H1 (cell line): Measurements from ENCODE around the gene KYNU. TPM values are rescaled to one million over a fixed set of nuclear protein-coding genes. Genes with fewer than 3 reads are reported as not detected.

Source experiments
- CTCF ChIA-PET: fragments of 300-600 bp; sonication (Branson Sonifier 250); formaldehyde crosslinking; loops from one replicate; lab custom pipeline; 2021; ENCODE audit not compliant: partially characterized antibody; lab: Charles Lee
- POLR2A ChIA-PET: fragments of 300-600 bp; sonication (Branson Sonifier 250); formaldehyde crosslinking; loops from one replicate; lab custom pipeline; 2021; ENCODE audit warnings: inconsistent platforms; ENCODE audit not compliant: partially characterized antibody; lab: Charles Lee
- DNase-seq, 2 experiments: peaks; one replicate each; pipeline versions ENCODE4 v3.0.0 to v3.0.0-alpha.2; 2010 to 2022; ENCODE audit warnings: low spot score in 2 of 2, low read depth in 1 of 2, mixed read lengths in 1 of 2
- FAIRE-seq: peaks from 2 replicates; lab custom pipeline; 2011; peaks lifted over from hg19 to GRCh38; lab: Jason Lieb, UNC
- H2AFZ ChIP-seq: 2 replicates; pipeline ENCODE4 v1.8.1; 2012; ENCODE audit warnings: low read length, inconsistent platforms
- H2AK5ac ChIP-seq: 2 replicates; pipeline ENCODE4 v1.6.1; 2013; ENCODE audit warnings: low read depth, low read length
- H2BK120ac ChIP-seq: replicated peaks from 2 replicates; pipeline ENCODE3; 2013; ENCODE audit warnings: low read depth, low read length, inconsistent platforms
- H2BK12ac ChIP-seq: 2 replicates; pipeline ENCODE4 v1.6.1; 2013; ENCODE audit warnings: low read depth, low read length
- H2BK15ac ChIP-seq: 2 replicates; pipeline ENCODE4 v1.6.1; 2013; ENCODE audit warnings: low read length
- H2BK20ac ChIP-seq: 2 replicates; pipeline ENCODE4 v1.6.1; 2013; ENCODE audit warnings: low read length
- H2BK5ac ChIP-seq: 2 replicates; pipeline ENCODE4 v1.6.1; 2013; ENCODE audit warnings: low read depth, low read length
- H3K14ac ChIP-seq: 2 replicates; pipeline ENCODE4 v1.6.1; 2013; ENCODE audit warnings: inconsistent platforms; ENCODE audit not compliant: insufficient read length
- H3K18ac ChIP-seq: 2 replicates; pipeline ENCODE4 v1.6.1; 2013; ENCODE audit warnings: low read length; ENCODE audit errors: extremely low read depth
- H3K23ac ChIP-seq: 2 replicates; pipeline ENCODE4 v1.6.1; 2013; ENCODE audit warnings: inconsistent platforms; ENCODE audit not compliant: insufficient read length
- H3K23me2 ChIP-seq: 2 replicates; pipeline ENCODE4 v1.6.1; 2013; ENCODE audit warnings: low read depth, low read length
- H3K27ac ChIP-seq: 2 replicates; pipeline ENCODE4 v1.6.1; 2011; ENCODE audit warnings: low read depth, low read length, inconsistent platforms
- H3K27me3 ChIP-seq, 4 experiments: replicated peaks in 1 of 4; 1 replicate in 1 of 4; 2 replicates in 3 of 4; pipeline versions ENCODE4 v1.6.1 to v1.8.1; 2011 to 2013; ENCODE audit warnings: low read length in 3 of 4, mild to moderate bottlenecking in 3 of 4, inconsistent platforms in 2 of 4, mixed read lengths in 2 of 4, moderate library complexity in 1 of 4; ENCODE audit not compliant: control insufficient read depth in 3 of 4, insufficient read depth in 3 of 4; ENCODE audit errors: extremely low read depth in 1 of 4
- H3K36me3 ChIP-seq, 4 experiments: 2 replicates each; pipeline versions ENCODE4 v1.6.1 to v1.8.1; 2011 to 2013; ENCODE audit warnings: mild to moderate bottlenecking in 4 of 4, low read length in 3 of 4, moderate library complexity in 2 of 4, control low read depth in 1 of 4, inconsistent platforms in 1 of 4; ENCODE audit not compliant: insufficient read depth in 4 of 4, control insufficient read depth in 2 of 4
- H3K4ac ChIP-seq: replicated peaks from 2 replicates; pipeline ENCODE3; 2013; ENCODE audit warnings: low read length, low read depth, mixed read lengths, inconsistent platforms; ENCODE audit not compliant: insufficient read length
- H3K4me1 ChIP-seq, 4 experiments: replicated peaks in 1 of 4; 1 replicate in 1 of 4; 2 replicates in 3 of 4; pipeline versions ENCODE4 v1.6.1 to v1.8.1; 2011 to 2013; ENCODE audit warnings: low read length in 3 of 4, inconsistent platforms in 2 of 4, mixed read lengths in 1 of 4; ENCODE audit not compliant: insufficient read depth in 4 of 4, control insufficient read depth in 3 of 4
- H3K4me2 ChIP-seq, 2 experiments: 2 replicates each; pipeline versions ENCODE4 v1.6.1 to v1.8.1; 2011 to 2013; ENCODE audit warnings: low read depth in 2 of 2, low read length in 2 of 2, control low read depth in 1 of 2, inconsistent platforms in 1 of 2, mild to moderate bottlenecking in 1 of 2; ENCODE audit not compliant: insufficient read depth in 1 of 2
- H3K4me3 ChIP-seq, 4 experiments: fragments of 200-600, 300-600 bp in 1 of 4; sonication (generic), shearing (Covaris generic), sonication (Bioruptor Twin) in 1 of 4; 2 replicates each; pipeline versions ENCODE4 v1.5.1 to v1.8.1; 2011 to 2016; ENCODE audit warnings: low read length in 4 of 4, low read depth in 3 of 4, control low read depth in 2 of 4, inconsistent platforms in 2 of 4, mild to moderate bottlenecking in 2 of 4, mixed read lengths in 1 of 4, moderate library complexity in 1 of 4; ENCODE audit not compliant: insufficient read depth in 2 of 4; ENCODE audit errors: extremely low read depth in 1 of 4
- H3K56ac ChIP-seq: replicated peaks from 2 replicates; pipeline ENCODE3; 2013; ENCODE audit warnings: low read depth, mild to moderate bottlenecking, mixed read lengths, low read length, inconsistent platforms; ENCODE audit not compliant: insufficient read length
- H3K79me1 ChIP-seq: 2 replicates; pipeline ENCODE4 v1.6.1; 2013; ENCODE audit warnings: low read depth, low read length, control low read depth
- H3K79me2 ChIP-seq, 2 experiments: 2 replicates each; pipeline versions ENCODE4 v1.6.1 to v1.8.1; 2012 to 2013; ENCODE audit warnings: low read length in 2 of 2, mild to moderate bottlenecking in 2 of 2, inconsistent platforms in 1 of 2; ENCODE audit not compliant: insufficient read depth in 2 of 2, control insufficient read depth in 1 of 2
- H3K9ac ChIP-seq, 4 experiments: replicated peaks in 1 of 4; 1 replicate in 1 of 4; 2 replicates in 3 of 4; pipeline versions ENCODE4 v1.6.1 to v1.8.1; 2011 to 2013; ENCODE audit warnings: low read depth in 3 of 4, low read length in 3 of 4, control low read depth in 2 of 4, mild to moderate bottlenecking in 2 of 4, moderate library complexity in 2 of 4, inconsistent platforms in 1 of 4; ENCODE audit errors: extremely low read depth in 1 of 4
- H3K9me3 ChIP-seq, 2 experiments: 2 replicates each; pipeline versions ENCODE4 v1.6.1 to v1.8.1; 2012 to 2013; ENCODE audit warnings: mild to moderate bottlenecking in 2 of 2, moderate library complexity in 2 of 2, control low read depth in 1 of 2, inconsistent platforms in 1 of 2, low read depth in 1 of 2, low read length in 1 of 2, mixed read lengths in 1 of 2; ENCODE audit not compliant: insufficient read depth in 2 of 2
- H4K20me1 ChIP-seq, 2 experiments: replicated peaks in 1 of 2; 2 replicates each; pipeline versions ENCODE3 to v1.8.1; 2011 to 2013; ENCODE audit warnings: inconsistent platforms in 2 of 2, low read length in 2 of 2, mild to moderate bottlenecking in 1 of 2; ENCODE audit not compliant: insufficient read depth in 2 of 2, control insufficient read depth in 1 of 2
- H4K5ac ChIP-seq: 2 replicates; pipeline ENCODE4 v1.6.1; 2013; ENCODE audit warnings: low read length, low read depth, mixed read lengths, inconsistent platforms; ENCODE audit not compliant: insufficient read length
- H4K8ac ChIP-seq: 2 replicates; pipeline ENCODE4 v1.8.0; 2013; ENCODE audit warnings: mild to moderate bottlenecking, moderate library complexity, low read length, inconsistent platforms; ENCODE audit not compliant: insufficient read depth; ENCODE audit errors: extremely low read depth
- H4K91ac ChIP-seq: replicated peaks from 2 replicates; pipeline ENCODE3; 2013; ENCODE audit warnings: low read length, mixed read lengths, inconsistent platforms; ENCODE audit not compliant: insufficient read length
- BCL11A ChIP-seq, 2 experiments: IDR thresholded peaks; one replicate each; pipeline ENCODE4 v1.6.1; 2011; ENCODE audit warnings: low read depth in 2 of 2, low read length in 2 of 2, mild to moderate bottlenecking in 2 of 2
- BRCA1 ChIP-seq: IDR thresholded peaks from 2 replicates; pipeline ENCODE4 v1.6.1; 2012; ENCODE audit warnings: low read depth, low read length, improper control_type of control experiment
- CHD2 ChIP-seq: IDR thresholded peaks from 2 replicates; pipeline ENCODE4 v1.6.1; 2012; ENCODE audit warnings: low read length, improper control_type of control experiment
- CTBP2 ChIP-seq: IDR thresholded peaks from 2 replicates; pipeline ENCODE4 v1.7.0; 2011; ENCODE audit warnings: borderline replicate concordance, mild to moderate bottlenecking, moderate library complexity, mixed read lengths, low read length; ENCODE audit not compliant: insufficient read depth, insufficient read length
- GTF2F1 ChIP-seq: IDR thresholded peaks from 2 replicates; pipeline ENCODE4 v1.6.1; 2012; ENCODE audit warnings: low read depth, low read length, improper control_type of control experiment, borderline replicate concordance
- POU5F1 ChIP-seq: IDR thresholded peaks from 2 replicates; pipeline ENCODE4 v1.6.1; 2011; ENCODE audit warnings: low read depth, mild to moderate bottlenecking, low read length, moderate library complexity
- RXRA ChIP-seq: IDR thresholded peaks from 2 replicates; pipeline ENCODE4 v1.6.1; 2011; ENCODE audit warnings: low read depth, mild to moderate bottlenecking, low read length, moderate library complexity; ENCODE audit not compliant: insufficient read depth
- TEAD4 ChIP-seq: IDR thresholded peaks from 2 replicates; pipeline ENCODE4 v1.6.1; 2012; ENCODE audit warnings: low read depth, low read length, inconsistent platforms, mixed read lengths
- WGBS, 2 experiments: shearing (Covaris generic) in 1 of 2; methylation state at CpG; one replicate each; pipeline versions ENCODE4 v1.1.6 to v1.1.7; 2013 to 2015; ENCODE audit warnings: low lambda C conversion rate in 2 of 2, mixed read lengths in 2 of 2, inconsistent platforms in 1 of 2, low coverage in 1 of 2, missing lambda C conversion rate in 1 of 2; ENCODE audit not compliant: insufficient replicate concordance in 2 of 2, insufficient coverage in 1 of 2, insufficient read length in 1 of 2; ENCODE audit errors: extremely low coverage in 1 of 2, missing lambda C conversion rate in 1 of 2; 5-methylcytosine and 5-hydroxymethylcytosine counted together
- polyA plus RNA-seq, 7 experiments: library from polyadenylated mRNA; depleted of rRNA in 3 of 7; stranded (reverse) in 5 of 7; unstranded in 2 of 7; fragments of >200 nt in 5 of 7; fragments of 200-250 nt in 2 of 7; gene quantifications; 1 replicate in 5 of 7; 2 replicates in 1 of 7; 4 replicates in 1 of 7; pipeline versions ENCODE4 v1.2.1 to v1.2.3, GENCODE V29; 2011 to 2013; ENCODE audit warnings: missing spikeins in 2 of 7, mixed read lengths in 2 of 7
- total RNA-seq: library from RNA; stranded (reverse); fragmentation: NEBNext Ultra II Directional; extraction: Animal tissue kit (Norgen Biotek cat#: 25700); gene quantifications from 2 replicates; pipeline ENCODE4 v1.2.1, GENCODE V29; 2021

KYNU gene
- total and polyA plus RNA-seq, 2 of the 8 experiments (the other 6 are each of a cell fraction or from before 2014, with no cell fraction given) = 0.09 to 0.13 TPM

DNA sequence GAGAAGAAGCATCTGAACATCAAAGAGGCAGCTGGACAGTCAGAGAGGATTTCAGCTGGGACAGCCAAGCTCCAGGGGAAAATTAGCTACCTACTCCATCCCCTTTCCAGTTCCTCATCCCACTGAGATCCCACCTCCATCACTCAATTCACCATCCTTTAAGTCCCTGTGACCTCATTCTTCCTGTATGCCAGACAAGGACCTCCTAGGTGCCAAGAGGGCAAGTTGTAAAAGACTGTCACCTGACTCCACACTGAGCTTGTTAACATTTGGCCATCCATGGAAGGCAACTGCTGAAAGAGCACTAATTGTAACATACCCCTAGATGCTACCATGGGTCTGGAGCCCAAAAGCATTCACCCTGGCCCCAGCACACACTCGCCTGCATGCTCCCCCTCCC, 97.8 kb downstream of the KYNU start:
- no peak overlapping the region for H3K14ac ChIP-seq
- peak overlapping the region; percentile 89 for H3K4ac ChIP-seq
- peak overlapping the region; percentile 46 for H4K5ac ChIP-seq
- no peak overlapping the region; a peak in 1 of 8 replicates for H3K4me3 ChIP-seq
- H2BK15ac ChIP-seq = no peak overlapping the region; the same call in 1 of the 2 replicates
- peak overlapping the region; percentile 83; the same call in 1 of the 2 replicates for H2AK5ac ChIP-seq
- DNase-seq = no peak
- WGBS, 2 experiments = 93% methylated on average over 1 of the region's 1 CpG; no CpG with 5 or more reads in 1 of the 2 experiments
- peak overlapping the region; percentile 6; the same call in 1 of the 2 replicates for H2AFZ ChIP-seq
- peak overlapping the region; percentile 82 for H4K91ac ChIP-seq
- peak overlapping the region; percentile 75; the same call in 1 of the 2 replicates for H2BK12ac ChIP-seq
- no peak for FAIRE-seq
- ChIA-PET CTCF (interaction anchor here (0.6 to 2.3 kb wide), 6 partner anchors 9 to 477 kb away, joined by 3 to 14 read pairs (median 4); no protein-coding TSS in a partner anchor), POLR2A (no interaction called here)
- peak overlapping the region; percentile 96 for H2BK20ac ChIP-seq
- no peak overlapping the region for H3K9ac ChIP-seq
- H3K27me3 ChIP-seq = no peaks in the 10 kb centered on the region
- H4K20me1 ChIP-seq = no peaks in the 10 kb centered on the region
- no peaks in the 10 kb centered on the region for H3K9me3 ChIP-seq
- H3K4me2 ChIP-seq = 0 out of 4 replicates have a peak overlapping the region, but pooled peaks of 1 of the 2 experiments have one; percentile 2
- no peak overlapping the region for H3K23ac ChIP-seq
- no peak overlapping the region; the same call in 1 of the 2 replicates for H3K27ac ChIP-seq
- H3K79me1 ChIP-seq = no peaks in the 10 kb centered on the region
- no peaks in the 10 kb centered on the region for H3K79me2 ChIP-seq
- no peaks in the 10 kb centered on the region for H3K23me2 ChIP-seq
- H3K56ac ChIP-seq = no peak overlapping the region
- H3K18ac ChIP-seq = peak overlapping the region; percentile 66
- peak overlapping the region; percentile 72; the same call in 1 of the 2 replicates for H2BK5ac ChIP-seq
- TF ChIP-seq GTF2F1 (no peak), RXRA (no peak), TEAD4 (no peak), CHD2 (no peak), CTBP2 (no peak), BRCA1 (no peak), BCL11A (IDR thresholded peaks at IDR 0.05; ENCODE audit: low read depth in 2 of 2, low read length in 2 of 2) (no peak), POU5F1 (no peak)
- H4K8ac ChIP-seq = no peak overlapping the region
- H2BK120ac ChIP-seq = peak overlapping the region; percentile 99
- no peaks in the 10 kb centered on the region for H3K36me3 ChIP-seq
- peaks cover 5 to 22% (median 9%) of the 10 kb centered on the region in 4 experiments; a peak in 4 of 7 replicates for H3K4me1 ChIP-seq
